PC-9 (cell line): ENCODE measurements around the gene BEND6.

Experiments
- CTCF ChIP-seq: fragments of 200-600 bp; sonication (generic); conservative IDR thresholded peaks from 2 replicates; pipeline ENCODE4 v1.6.1; 2017; ENCODE audit warnings: mixed run types, antibody characterized with exemption, mild to moderate bottlenecking, moderate library complexity
- EZH2 ChIP-seq: fragments of 200-600 bp; sonication (generic); IDR thresholded peaks from 2 replicates; pipeline ENCODE4 v1.8.0; 2017; ENCODE audit warnings: antibody characterized with exemption, low read depth

DNA sequence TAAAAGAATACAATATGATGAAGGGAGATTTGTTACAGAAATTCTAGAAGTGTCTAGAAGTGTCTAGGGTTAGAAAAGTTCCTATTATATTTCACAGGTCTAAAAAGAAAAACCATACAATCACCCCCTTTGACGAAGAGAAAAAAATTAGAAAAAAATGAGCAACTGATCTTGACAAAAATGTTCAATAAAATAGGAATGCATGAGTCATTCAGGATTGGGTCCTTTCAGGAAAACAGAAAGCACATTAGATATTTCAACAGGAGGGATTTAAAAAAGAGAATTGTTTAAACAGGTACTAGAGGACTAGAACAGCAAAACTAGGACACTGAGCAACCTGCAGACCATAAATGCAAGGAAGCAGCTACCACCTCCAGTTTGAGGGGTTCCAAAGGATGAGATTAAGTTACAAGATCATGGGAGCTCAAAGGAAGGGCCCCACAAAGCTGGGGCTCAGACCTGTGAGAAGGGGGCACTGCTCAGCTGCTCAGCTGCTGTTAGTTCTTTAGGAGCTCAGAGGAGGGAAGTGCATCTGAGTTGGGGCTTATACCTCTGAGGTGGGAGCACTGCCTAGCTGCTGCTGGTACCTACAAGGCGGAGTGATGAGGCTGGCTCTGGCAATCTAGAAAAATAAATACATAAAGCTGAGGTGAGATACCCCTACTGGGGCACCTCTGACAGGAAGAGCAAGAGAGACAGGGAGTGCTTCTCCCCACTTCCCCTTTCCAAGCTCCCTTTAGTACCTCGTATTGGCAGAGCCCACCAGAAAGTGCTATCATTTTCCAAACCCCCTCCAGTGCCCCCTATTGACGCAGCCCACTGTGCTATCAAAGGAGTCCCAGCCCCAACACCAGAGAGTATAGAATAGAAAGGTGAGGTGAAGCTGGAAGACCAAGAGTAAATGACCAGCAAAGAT, 27.1 kb upstream of the BEND6 start:
- TF ChIP-seq EZH2 (no peak), CTCF (no peak)
